Neutrophil (primary cell): ENCODE data around the gene OSBPL10.
"Not testable (repeated sequence)": the region's sequence is repeated elsewhere in the genome, so short reads cannot be mapped to it uniquely, and the experiment has no call there.

ENCODE experiments used
- H3K27ac ChIP-seq: fragments of 200-600 bp; sonication (generic); 2 replicates; pipeline ENCODE4 v1.5.1; 2016; ENCODE audit warnings: mild to moderate bottlenecking, moderate library complexity
- H3K27me3 ChIP-seq: fragments of 200-600 bp; sonication (generic); 2 replicates; pipeline ENCODE4 v1.6.0; 2016; ENCODE audit warnings: mild to moderate bottlenecking
- H3K36me3 ChIP-seq: fragments of 200-600 bp; sonication (generic); 2 replicates; pipeline ENCODE4 v1.5.1; 2017
- H3K4me1 ChIP-seq, 2 experiments: fragments of 200-600 bp in 1 of 2; sonication (generic) in 1 of 2; 1 replicate in 1 of 2; 2 replicates in 1 of 2; pipeline versions ENCODE4 v1.5.1 to v1.6.1; 2013 to 2016; ENCODE audit warnings: low read depth in 1 of 2, low read length in 1 of 2, mild to moderate bottlenecking in 1 of 2, moderate library complexity in 1 of 2; ENCODE audit not compliant: control insufficient read depth in 1 of 2, insufficient read depth in 1 of 2
- H3K4me3 ChIP-seq, 2 experiments: fragments of 200-600 bp in 1 of 2; sonication (generic) in 1 of 2; 1 replicate in 1 of 2; 2 replicates in 1 of 2; pipeline ENCODE4 v1.5.1; 2013 to 2016; ENCODE audit warnings: low read depth in 1 of 2, low read length in 1 of 2, mild to moderate bottlenecking in 1 of 2, moderate library complexity in 1 of 2
- H3K9me3 ChIP-seq: fragments of 200-600 bp; sonication (generic); 2 replicates; pipeline ENCODE4 v1.5.1; 2016
- TF ChIP-seq, protein P1 (sequence below): fragments of 200-600 bp; sonication (generic); IDR thresholded peaks from 2 replicates; pipeline ENCODE4 v1.5.1; 2016; ENCODE audit warnings: antibody characterized with exemption

Gene OSBPL10

DNA sequence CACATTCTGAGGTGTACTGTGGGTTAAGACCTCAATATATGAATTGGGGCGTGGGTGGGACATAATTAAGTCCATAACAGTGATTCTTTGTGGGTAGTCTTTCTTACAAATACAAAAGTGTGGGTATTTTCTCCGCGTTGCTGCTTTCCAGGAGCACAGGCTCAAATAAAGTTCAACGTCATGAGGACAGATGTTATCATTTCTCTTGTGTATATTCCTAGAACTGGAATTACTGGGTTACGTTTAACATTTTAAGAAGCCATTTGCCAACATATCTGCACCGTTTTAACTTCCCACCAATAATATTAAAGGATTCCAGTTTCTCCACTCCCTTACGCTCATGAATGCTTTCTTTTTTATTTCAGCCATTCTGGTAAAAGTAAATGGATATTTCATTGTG is 40.1 kb upstream of the OSBPL10 start:
- peaks cover 0 to 1% of the 10 kb centered on the region in 2 experiments for H3K4me1 ChIP-seq
- no peak overlapping the region for H3K27ac ChIP-seq
- TF ChIP-seq, protein P1, sequence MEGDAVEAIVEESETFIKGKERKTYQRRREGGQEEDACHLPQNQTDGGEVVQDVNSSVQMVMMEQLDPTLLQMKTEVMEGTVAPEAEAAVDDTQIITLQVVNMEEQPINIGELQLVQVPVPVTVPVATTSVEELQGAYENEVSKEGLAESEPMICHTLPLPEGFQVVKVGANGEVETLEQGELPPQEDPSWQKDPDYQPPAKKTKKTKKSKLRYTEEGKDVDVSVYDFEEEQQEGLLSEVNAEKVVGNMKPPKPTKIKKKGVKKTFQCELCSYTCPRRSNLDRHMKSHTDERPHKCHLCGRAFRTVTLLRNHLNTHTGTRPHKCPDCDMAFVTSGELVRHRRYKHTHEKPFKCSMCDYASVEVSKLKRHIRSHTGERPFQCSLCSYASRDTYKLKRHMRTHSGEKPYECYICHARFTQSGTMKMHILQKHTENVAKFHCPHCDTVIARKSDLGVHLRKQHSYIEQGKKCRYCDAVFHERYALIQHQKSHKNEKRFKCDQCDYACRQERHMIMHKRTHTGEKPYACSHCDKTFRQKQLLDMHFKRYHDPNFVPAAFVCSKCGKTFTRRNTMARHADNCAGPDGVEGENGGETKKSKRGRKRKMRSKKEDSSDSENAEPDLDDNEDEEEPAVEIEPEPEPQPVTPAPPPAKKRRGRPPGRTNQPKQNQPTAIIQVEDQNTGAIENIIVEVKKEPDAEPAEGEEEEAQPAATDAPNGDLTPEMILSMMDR = no peak
- H3K9me3 ChIP-seq = no peaks in the 10 kb centered on the region
- H3K36me3 ChIP-seq = no peaks in the 10 kb centered on the region
- no peaks in the 10 kb centered on the region for H3K27me3 ChIP-seq
- no peak overlapping the region for H3K4me3 ChIP-seq

DNA sequence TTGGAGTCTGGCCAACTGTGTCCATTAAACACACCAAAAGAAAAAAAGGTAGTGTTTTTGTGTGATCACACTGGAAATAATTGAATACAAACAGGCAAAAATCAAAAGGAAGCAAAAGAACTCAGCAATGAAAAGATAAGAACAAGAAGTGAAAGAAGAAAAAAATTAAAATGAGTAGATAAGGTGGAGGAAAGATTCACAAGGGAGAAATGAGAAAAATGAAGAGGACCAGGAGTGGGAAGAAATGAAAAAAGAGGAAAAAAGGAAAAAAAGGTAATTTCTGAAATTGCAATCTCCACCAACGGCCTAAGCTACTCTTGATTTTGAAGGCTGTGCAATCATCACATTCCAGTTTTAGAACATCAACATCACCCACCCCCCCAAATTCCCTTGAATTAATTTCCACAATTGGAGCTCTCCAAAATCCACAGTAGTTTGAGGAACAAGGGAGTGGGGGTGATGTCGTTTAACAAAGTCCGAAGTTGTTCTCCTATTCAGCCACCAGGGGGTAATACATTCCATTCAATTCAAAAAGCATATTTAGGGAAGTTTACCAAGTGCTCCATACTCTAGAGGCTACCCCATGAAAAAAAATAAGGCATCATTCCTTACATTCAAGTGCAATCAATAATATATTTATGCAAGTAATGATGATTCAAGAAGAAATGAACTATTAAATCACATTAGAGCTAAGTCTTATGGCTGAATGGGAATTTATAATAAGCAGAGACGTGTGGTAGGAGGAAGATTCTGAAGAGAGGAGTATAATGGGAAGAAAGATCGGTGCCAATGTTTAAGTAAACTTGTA is 37.9 kb upstream of the OSBPL10 start:
- H3K36me3 ChIP-seq = no peaks in the 10 kb centered on the region
- no peaks in the 10 kb centered on the region for H3K4me1 ChIP-seq
- no peaks in the 10 kb centered on the region for H3K9me3 ChIP-seq
- no peaks in the 10 kb centered on the region for H3K27me3 ChIP-seq
- H3K4me3 ChIP-seq = no peak overlapping the region
- H3K27ac ChIP-seq = no peak overlapping the region
- TF ChIP-seq, protein P1 = no peak

- Histone ChIP-seq H3K27ac (no peak overlapping the region), H3K4me3 (no peak overlapping the region), H3K27me3 (no peaks in the 10 kb centered on the region), H3K4me1 (no peaks in the 10 kb centered on the region), H3K9me3 (no peaks in the 10 kb centered on the region), H3K36me3 (no peaks in the 10 kb centered on the region)
- TF ChIP-seq, protein P1 = no peak
Measured at GRCh38 chr3:32017286-32017685, 36.2 kb upstream of the OSBPL10 start.

- H3K27me3 ChIP-seq, H3K27ac ChIP-seq, H3K4me3 ChIP-seq, H3K9me3 ChIP-seq, H3K36me3 ChIP-seq, H3K4me1 ChIP-seq: not testable (repeated sequence)
Measured at GRCh38 chr3:32015638-32016037, 34.6 kb upstream of the OSBPL10 start.

- not testable (repeated sequence) for H3K36me3 ChIP-seq, H3K9me3 ChIP-seq, H3K27ac ChIP-seq, H3K4me1 ChIP-seq, H3K27me3 ChIP-seq, H3K4me3 ChIP-seq
Measured at GRCh38 chr3:32010699-32011098, 29.6 kb upstream of the OSBPL10 start.

- H3K27me3 ChIP-seq = no peaks in the 10 kb centered on the region
- H3K27ac ChIP-seq = no peak overlapping the region
- H3K4me3 ChIP-seq = no peak overlapping the region
- no peaks in the 10 kb centered on the region for H3K9me3 ChIP-seq
- no peaks in the 10 kb centered on the region for H3K4me1 ChIP-seq
- no peaks in the 10 kb centered on the region for H3K36me3 ChIP-seq
- TF ChIP-seq, protein P1 = no peak
Measured at GRCh38 chr3:32009957-32010356, 28.9 kb upstream of the OSBPL10 start.
